ENCODE data around the gene ZNF746.

- TF ChIP-seq POLR2AphosphoS5 (IDR thresholded peaks at IDR 0.05) = no peak
- TF ChIP-seq CTCF (IDR thresholded peaks at IDR 0.05) = no peak
These were observed 35.0 kb upstream of the ZNF746 start for GRCh38 chr7:149532654-149533053.

Measured in transverse colon (tissue), 4 donors.